ENCODE results near the gene MED12L.

GRCh38 chr3:151112731-151113130, 27.3 kb downstream of the MED12L start:
- TF ChIP-seq CTCF (IDR thresholded peaks at IDR 0.05; ENCODE audit: poor library complexity, severe bottlenecking) (no peak), EZH2 (IDR thresholded peaks at IDR 0.05; ENCODE audit: borderline replicate concordance, insufficient read depth, low read length, poor library complexity, severe bottlenecking) (no peak), TAF1 (IDR thresholded peaks at IDR 0.05; ENCODE audit: low read depth) (no peak)
